GM08714 (cell line): Measurements from ENCODE around the gene XPNPEP1.
"Not testable (repeated sequence)": the region's sequence is repeated elsewhere in the genome, so short reads cannot be mapped to it uniquely, and the experiment has no call there.

Experiments used
- H3K4me3 ChIP-seq: fragments of 200-500 bp; sonication (Bioruptor generic); 2 replicates; pipeline ENCODE4 v1.5.1; 2014; ENCODE audit warnings: mild to moderate bottlenecking, low read length, inconsistent platforms
- ZNF274 ChIP-seq: IDR thresholded peaks from 2 replicates; pipeline ENCODE4 v1.6.1; 2012; ENCODE audit warnings: mild to moderate bottlenecking, low read depth, low read length

XPNPEP1 gene

DNA sequence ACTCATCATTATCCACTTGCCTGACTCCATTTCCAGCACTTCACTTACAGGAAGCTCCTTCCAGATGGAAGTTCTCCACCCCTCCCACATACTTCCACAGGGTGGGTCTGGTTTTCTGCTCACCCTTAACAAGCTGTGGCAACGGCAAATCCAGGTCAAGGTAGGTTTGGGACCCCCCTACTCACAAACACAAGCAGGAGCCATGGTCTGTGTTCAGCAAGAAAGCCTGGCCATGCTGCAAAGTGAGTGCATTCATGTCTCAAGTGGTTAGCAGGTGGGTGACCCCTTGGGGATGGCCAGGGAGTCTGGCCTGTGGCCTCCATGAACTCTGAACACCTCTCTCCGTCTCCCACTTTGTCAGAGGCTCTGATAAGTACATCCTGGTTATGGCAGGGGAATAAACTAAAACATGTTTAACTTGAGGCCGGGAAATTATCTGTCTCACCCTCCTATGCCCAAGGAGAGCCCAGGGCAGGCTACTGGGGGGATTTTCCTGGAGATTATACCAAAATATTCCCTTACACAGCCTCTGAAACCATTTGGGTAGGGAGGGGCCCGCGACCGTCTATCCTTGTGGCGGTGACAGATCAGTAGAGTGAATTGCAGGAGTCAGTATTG, 844 bp downstream of the XPNPEP1 start:
- H3K4me3 ChIP-seq = peak overlapping the region; percentile 98
- no peak for TF ChIP-seq ZNF274

GRCh38 chr10:109920016-109920415, 3.3 kb downstream of the XPNPEP1 start:
- TF ChIP-seq ZNF274 = no peak

GRCh38 chr10:109919220-109919619, 4.1 kb downstream of the XPNPEP1 start:
- no peak for TF ChIP-seq ZNF274
- H3K4me3 ChIP-seq = no peak overlapping the region

More at GRCh38 chr10:109920016-109920415, 3.3 kb downstream of the XPNPEP1 start:
- no peak overlapping the region for H3K4me3 ChIP-seq

- H3K4me3 ChIP-seq = not testable (repeated sequence)
Observed at GRCh38 chr10:109918707-109919106, 4.6 kb downstream of the XPNPEP1 start.

DNA sequence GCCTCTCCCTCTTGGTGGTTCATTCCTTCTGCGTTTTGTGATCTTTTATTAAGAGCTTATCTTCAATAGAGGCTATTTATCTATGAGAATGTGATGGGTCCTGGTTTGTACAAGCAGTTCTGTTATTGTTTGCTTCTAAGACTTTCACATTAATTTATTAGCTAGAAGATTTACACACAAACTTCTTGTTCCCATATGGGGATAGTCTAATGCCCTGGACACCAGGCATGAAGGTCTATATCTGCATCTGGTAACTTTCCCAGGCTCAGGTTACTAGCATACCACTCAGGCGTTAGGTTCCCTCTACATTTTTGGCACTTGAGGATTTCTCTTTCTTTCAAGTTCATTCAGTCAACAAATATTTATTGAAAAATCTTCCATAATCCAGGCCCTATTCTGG, 7.7 kb downstream of the XPNPEP1 start:
- no peak overlapping the region for H3K4me3 ChIP-seq
- TF ChIP-seq ZNF274 = no peak

DNA sequence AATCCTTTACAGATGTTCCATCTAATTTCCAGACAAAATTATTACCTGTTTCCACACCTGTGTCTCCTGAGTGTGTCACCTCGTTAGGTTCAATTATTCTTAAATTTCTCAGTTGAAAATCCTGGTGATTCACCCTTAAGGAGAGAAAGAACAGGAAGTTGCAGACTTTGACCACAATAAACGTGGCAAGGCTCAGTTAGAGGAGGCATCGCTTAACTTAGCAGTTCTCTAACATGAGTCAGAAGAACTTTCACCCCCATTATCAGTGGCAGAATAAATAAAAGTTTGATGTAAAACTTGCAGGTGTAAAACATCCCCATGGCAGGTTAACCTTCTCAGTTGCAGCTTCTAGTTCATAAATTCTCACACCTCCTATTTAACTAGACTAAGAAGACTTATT, 8.3 kb downstream of the XPNPEP1 start:
- H3K4me3 ChIP-seq = no peak overlapping the region

GRCh38 chr10:109913306-109913892, 9.9 kb downstream of the XPNPEP1 start:
- TF ChIP-seq ZNF274 = no peak
- H3K4me3 ChIP-seq = no peak overlapping the region

More for the DNA sequence above, 8.3 kb downstream of the XPNPEP1 start:
- no peak for TF ChIP-seq ZNF274

- H3K4me3 ChIP-seq = no peak overlapping the region; the same call in 1 of the 2 replicates
- TF ChIP-seq ZNF274 = no peak
Observed at GRCh38 chr10:109912335-109913281, 10.7 kb downstream of the XPNPEP1 start.

- no peak for TF ChIP-seq ZNF274
- peak overlapping the region; percentile 52; the same call in 1 of the 2 replicates for H3K4me3 ChIP-seq
Observed at GRCh38 chr10:109911903-109912302, 11.4 kb downstream of the XPNPEP1 start.

- TF ChIP-seq ZNF274 = no peak
- no peak overlapping the region for H3K4me3 ChIP-seq
Observed at GRCh38 chr10:109906316-109906715, 17.0 kb downstream of the XPNPEP1 start.

GRCh38 chr10:109904397-109904796, 18.9 kb downstream of the XPNPEP1 start:
- H3K4me3 ChIP-seq = no peak overlapping the region
- no peak for TF ChIP-seq ZNF274

GRCh38 chr10:109902992-109903947, 20.0 kb downstream of the XPNPEP1 start:
- no peak overlapping the region for H3K4me3 ChIP-seq
- TF ChIP-seq ZNF274 = no peak
